22Rv1 (cell line): ENCODE measurements around the gene CROCC.
"Not testable (repeated sequence)": the region's sequence is repeated elsewhere in the genome, so short reads cannot be mapped to it uniquely, and the experiment has no call there.

Experiments used
- CTCF ChIP-seq: fragments of 450-650 bp; IDR thresholded peaks from 2 replicates; pipeline ENCODE4 v1.5.1; 2017; ENCODE audit warnings: mild to moderate bottlenecking
- ZFX ChIP-seq: fragments of 450-650 bp; IDR thresholded peaks from 2 replicates; pipeline ENCODE4 v1.6.1; 2017; ENCODE audit warnings: antibody characterized with exemption, borderline replicate concordance

- TF ChIP-seq CTCF, ZFX: not testable (repeated sequence)
Measured at GRCh38 chr1:16891057-16891456, 30.7 kb upstream of the CROCC start.
